PC-3 (cell line): ENCODE data around the gene VEGFB.

Experiments
- CTCF ChIP-seq: fragments of 300-600 bp; sonication (generic); conservative IDR thresholded peaks from 2 replicates; pipeline ENCODE4 v1.5.1; 2017; ENCODE audit warnings: antibody characterized with exemption, low read depth, mild to moderate bottlenecking, low read length
- EZH2 ChIP-seq: fragments of 300-600 bp; sonication (generic); IDR thresholded peaks from one replicate; pipeline ENCODE4 v1.6.1; 2017; ENCODE audit warnings: antibody characterized with exemption, mild to moderate bottlenecking, low read length; ENCODE audit not compliant: unreplicated experiment
- EZH2phosphoT487 ChIP-seq: fragments of 300-600 bp; sonication (generic); IDR thresholded peaks from 2 replicates; pipeline ENCODE4 v1.6.1; 2018; ENCODE audit warnings: mild to moderate bottlenecking, antibody characterized with exemption, low read length, borderline replicate concordance

GRCh38 chr11:64287676-64288352, 53.4 kb downstream of the VEGFB start:
- TF ChIP-seq CTCF, result no peak
- no peak for TF ChIP-seq EZH2
- no peak for TF ChIP-seq EZH2phosphoT487
